HCT116 (cell line): Measurements from ENCODE around the gene TELO2. TPM values are rescaled to one million over a fixed set of nuclear protein-coding genes. Genes with fewer than 3 reads are reported as not detected.

Experiments used
- ATAC-seq: fragments of 200-7000 bp; cut with Tn5 transposase; 2 replicates; pipeline ENCODE4 v1.9.1; 2020; ENCODE audit warnings: mild to moderate bottlenecking, moderate library complexity
- BruUV-seq: library from RNA; stranded (reverse); fragments of 400-500 nt; replicated peaks from 2 replicates; lab custom pipeline; 2021; lab: Mats Ljungman, UMichigan
- CTCF ChIA-PET: fragments of 300-600 bp; sonication (Branson Sonifier 250); formaldehyde crosslinking; loops from one replicate; lab custom pipeline; 2021; ENCODE audit warnings: antibody characterized with exemption; lab: Charles Lee
- POLR2A ChIA-PET: fragments of 300-600, 350-600 bp; sonication (Branson Sonifier 250); formaldehyde crosslinking; loops from one replicate; lab custom pipeline; 2021; ENCODE audit warnings: antibody characterized with exemption; lab: Charles Lee
- RAD21 ChIA-PET, 2 experiments: fragments of 300-600 bp; sonication (Branson Sonifier 250); formaldehyde crosslinking; loops; one replicate each; lab custom pipeline; 2023; ENCODE audit warnings: low total read pairs in 2 of 2; ENCODE audit not compliant: uncharacterized antibody in 2 of 2, unreplicated experiment in 2 of 2, low non-redundant PET in 1 of 2; lab: Charles Lee
- DNase-seq: peaks from one replicate; pipeline ENCODE4 v3.0.0-alpha.2; 2010; ENCODE audit warnings: low read depth, low spot score
- H2AFZ ChIP-seq: fragments of 200-600 bp; shearing (Covaris generic), sonication (generic); 2 replicates; pipeline ENCODE4 v1.6.1; 2017; ENCODE audit warnings: low read depth, mixed run types, mixed read lengths, antibody characterized with exemption, low read length; ENCODE audit not compliant: poor library complexity, severe bottlenecking
- H3K27ac ChIP-seq: 2 replicates; pipeline ENCODE4 v1.5.1; 2012; ENCODE audit warnings: low read depth, low read length
- H3K27me3 ChIP-seq: fragments of 200-600 bp; sonication (generic); 2 replicates; pipeline ENCODE4 v1.6.1; 2016; ENCODE audit warnings: mixed run types, low read length, mixed read lengths; ENCODE audit not compliant: insufficient read depth
- H3K36me3 ChIP-seq, 2 experiments: fragments of 200-500 bp in 1 of 2; fragments of 200-600 bp in 1 of 2; sonication (Bioruptor generic) in 1 of 2; sonication (generic) in 1 of 2; 2 replicates each; pipeline versions ENCODE4 v1.5.1 to v1.6.1; 2014 to 2016; ENCODE audit warnings: low read length in 2 of 2, inconsistent platforms in 1 of 2, mixed read lengths in 1 of 2, mixed run types in 1 of 2; ENCODE audit not compliant: insufficient read depth in 2 of 2, control insufficient read depth in 1 of 2
- H3K4me1 ChIP-seq, 2 experiments: fragments of 200-600 bp in 1 of 2; sonication (generic) in 1 of 2; 2 replicates each; pipeline versions ENCODE4 v1.5.1 to v1.6.1; 2012 to 2017; ENCODE audit warnings: low read length in 2 of 2, inconsistent platforms in 1 of 2, mild to moderate bottlenecking in 1 of 2, mixed read lengths in 1 of 2, mixed run types in 1 of 2, moderate library complexity in 1 of 2; ENCODE audit not compliant: insufficient read depth in 2 of 2, control insufficient read depth in 1 of 2
- H3K4me2 ChIP-seq: fragments of 200-600 bp; sonication (generic); 2 replicates; pipeline ENCODE4 v1.6.1; 2017; ENCODE audit warnings: mixed run types, low read length, mixed read lengths
- H3K4me3 ChIP-seq, 2 experiments: fragments of 200-600 bp in 1 of 2; sonication (generic) in 1 of 2; replicated peaks in 1 of 2; 2 replicates each; pipeline ENCODE4 v1.5.1; 2011 to 2016; ENCODE audit warnings: low read length in 2 of 2, control low read depth in 1 of 2, low read depth in 1 of 2, mild to moderate bottlenecking in 1 of 2, mixed read lengths in 1 of 2, mixed run types in 1 of 2
- H3K79me2 ChIP-seq: fragments of 200-600 bp; sonication (generic); 2 replicates; pipeline ENCODE4 v1.6.1; 2017; ENCODE audit warnings: mild to moderate bottlenecking, mixed run types, low read length, moderate library complexity, mixed read lengths; ENCODE audit not compliant: insufficient read depth
- H3K9ac ChIP-seq: fragments of 200-600 bp; sonication (generic); 2 replicates; pipeline ENCODE4 v1.6.1; 2016; ENCODE audit warnings: low read length, mixed read lengths
- H3K9me2 ChIP-seq: fragments of 200-600 bp; sonication (generic), shearing (Covaris generic); 2 replicates; pipeline ENCODE4 v1.6.1; 2017; ENCODE audit warnings: mixed run types, mild to moderate bottlenecking, moderate library complexity; ENCODE audit not compliant: insufficient read depth
- H3K9me3 ChIP-seq, 2 experiments: fragments of 200-500 bp in 1 of 2; fragments of 200-600 bp in 1 of 2; sonication (Bioruptor generic) in 1 of 2; sonication (generic) in 1 of 2; 2 replicates each; pipeline ENCODE4 v1.6.1; 2014 to 2017; ENCODE audit warnings: low read length in 2 of 2, mixed read lengths in 2 of 2, inconsistent platforms in 1 of 2, low read depth in 1 of 2, mild to moderate bottlenecking in 1 of 2, mixed run types in 1 of 2, moderate library complexity in 1 of 2; ENCODE audit not compliant: control insufficient read depth in 1 of 2, insufficient read depth in 1 of 2
- H4K20me1 ChIP-seq: fragments of 200-600 bp; sonication (generic), shearing (Covaris generic); 2 replicates; pipeline ENCODE4 v1.6.1; 2017; ENCODE audit warnings: mixed run types, mild to moderate bottlenecking, moderate library complexity; ENCODE audit not compliant: insufficient read depth
- ATF3 ChIP-seq: IDR thresholded peaks from 2 replicates; pipeline ENCODE4 v1.6.1; 2012
- CBX3 ChIP-seq: IDR thresholded peaks from 2 replicates; pipeline ENCODE4 v1.6.1; 2012; ENCODE audit warnings: low read depth
- CEBPB ChIP-seq: IDR thresholded peaks from 2 replicates; pipeline ENCODE4 v1.6.1; 2012; ENCODE audit warnings: low read depth
- CTCF ChIP-seq, 3 experiments: fragments of 200-600 bp in 1 of 3; sonication (generic) in 1 of 3; IDR thresholded peaks in 2 of 3; conservative IDR thresholded peaks in 1 of 3; 2 replicates each; pipeline ENCODE4 v1.5.1; 2012 to 2017; ENCODE audit warnings: low read depth in 2 of 3, low read length in 2 of 3, antibody characterized with exemption in 1 of 3, borderline replicate concordance in 1 of 3, control low read depth in 1 of 3, mild to moderate bottlenecking in 1 of 3, mixed read lengths in 1 of 3, mixed run types in 1 of 3, moderate library complexity in 1 of 3; ENCODE audit not compliant: insufficient read depth in 1 of 3
- EGR1 ChIP-seq: IDR thresholded peaks from 2 replicates; pipeline ENCODE4 v1.6.1; 2012; ENCODE audit warnings: low read depth
- EZH2 ChIP-seq: fragments of 200-600 bp; sonication (generic); IDR thresholded peaks from 2 replicates; pipeline ENCODE4 v1.6.1; 2017; ENCODE audit warnings: antibody characterized with exemption, mixed run types
- EZH2phosphoT487 ChIP-seq: fragments of 200-600 bp; IDR thresholded peaks from 2 replicates; pipeline ENCODE4 v1.6.1; 2018; ENCODE audit warnings: antibody characterized with exemption, borderline replicate concordance
- FOSL1 ChIP-seq: IDR thresholded peaks from 2 replicates; pipeline ENCODE4 v1.6.1; 2012; ENCODE audit warnings: low read depth
- JUND ChIP-seq: IDR thresholded peaks from 2 replicates; pipeline ENCODE4 v1.6.1; 2012
- RAD21 ChIP-seq: IDR thresholded peaks from 2 replicates; pipeline ENCODE4 v1.6.1; 2012; ENCODE audit warnings: low read depth, mild to moderate bottlenecking
- SP1 ChIP-seq: IDR thresholded peaks from 2 replicates; pipeline ENCODE4 v1.6.1; 2012; ENCODE audit warnings: low read depth
- SRF ChIP-seq: IDR thresholded peaks from 2 replicates; pipeline ENCODE4 v1.6.1; 2012; ENCODE audit warnings: low read depth
- TCF7L2 ChIP-seq: IDR thresholded peaks from 2 replicates; pipeline ENCODE4 v1.7.0; 2011; ENCODE audit warnings: borderline replicate concordance, inconsistent platforms; ENCODE audit not compliant: insufficient read depth, insufficient read length; ENCODE audit errors: extremely low read depth
- YY1 ChIP-seq: IDR thresholded peaks from 2 replicates; pipeline ENCODE4 v1.6.1; 2011; ENCODE audit warnings: low read length, low read depth, moderate library complexity, mild to moderate bottlenecking; ENCODE audit not compliant: insufficient replicate concordance; ENCODE audit errors: extremely low read depth
- ZBTB33 ChIP-seq: IDR thresholded peaks from 2 replicates; pipeline ENCODE4 v1.6.1; 2011; ENCODE audit warnings: mild to moderate bottlenecking, low read length, moderate library complexity; ENCODE audit not compliant: insufficient replicate concordance; ENCODE audit errors: extremely low read depth
- ZFX ChIP-seq: fragments of 450-650 bp; IDR thresholded peaks from 2 replicates; pipeline ENCODE4 v1.6.1; 2017
- ZNF274 ChIP-seq: fragments of 200-500 bp; sonication (Bioruptor generic); IDR thresholded peaks from 2 replicates; pipeline ENCODE4 v1.6.1; 2014; ENCODE audit warnings: mild to moderate bottlenecking, low read depth, low read length, inconsistent platforms
- intact Hi-C: fragments of 100-400 bp; cut with micrococcal nuclease; formaldehyde crosslinking; loops from 2 replicates; pipeline ENCODE4 v1.10.0; 2022
- total RNA-seq: library from RNA; stranded (reverse); gene quantifications from one replicate; pipeline ENCODE4 v1.2.1, GENCODE V29; 2021; ENCODE audit not compliant: unreplicated experiment

Gene TELO2
- total RNA-seq, 1 experiment from 2014 or later: 74.3 TPM

GRCh38 chr16:1494711-1495110, 1.6 kb downstream of the TELO2 start:
- no peak for DNase-seq
- no peaks in the 10 kb centered on the region for H3K9me3 ChIP-seq
- H3K9ac ChIP-seq: peak overlapping the region; percentile 96; the same call in 1 of the 2 replicates
- peaks cover 2 to 30% of the 10 kb centered on the region in 2 experiments; a peak in 3 of 4 replicates for H3K36me3 ChIP-seq
- ATAC-seq: no peak
- ChIA-PET POLR2A (no interaction called here), CTCF (no interaction called here), RAD21 (no interaction called here)
- H4K20me1 ChIP-seq: no peaks in the 10 kb centered on the region
- intact Hi-C loops: no loop called here
- H3K4me3 ChIP-seq: peak overlapping the region; percentile 86 to 91; a peak in 3 of 4 replicates
- BruUV-seq: no TSS peak
- peak overlapping the region; percentile 65; the same call in 1 of the 2 replicates for H3K27ac ChIP-seq
- peak overlapping the region; percentile 95 for H3K4me2 ChIP-seq
- H3K79me2 ChIP-seq: peaks cover 38% of the 10 kb centered on the region
- no peaks in the 10 kb centered on the region for H3K27me3 ChIP-seq
- no peaks in the 10 kb centered on the region for H3K9me2 ChIP-seq
- H3K4me1 ChIP-seq: peaks cover 10 to 17% of the 10 kb centered on the region in 2 experiments
- H2AFZ ChIP-seq: no peak overlapping the region
- no peak for TF ChIP-seq JUND
- TF ChIP-seq EZH2phosphoT487: no peak
- TF ChIP-seq ZBTB33: no peak
- TF ChIP-seq CBX3: no peak
- no peak for TF ChIP-seq ZNF274
- TF ChIP-seq YY1: no peak
- no peak for TF ChIP-seq EGR1
- no peak for TF ChIP-seq CTCF (IDR thresholded peaks at IDR 0.05 in 2 of 3, conservative IDR thresholded peaks at IDR 0.05 in 1 of 3; ENCODE audit: borderline replicate concordance in 1 of 3, insufficient read depth in 1 of 3, low read depth in 2 of 3, low read length in 2 of 3)
- TF ChIP-seq ATF3: no peak
- no peak for TF ChIP-seq TCF7L2
- TF ChIP-seq ZFX: no peak
- TF ChIP-seq RAD21: no peak
- TF ChIP-seq SP1: no peak
- no peak for TF ChIP-seq FOSL1
- TF ChIP-seq SRF: no peak
- no peak for TF ChIP-seq CEBPB
- TF ChIP-seq EZH2: no peak
